Keratinocyte (primary cell): ENCODE measurements around the gene PLCG2. TPM values are rescaled to one million over a fixed set of nuclear protein-coding genes. Genes with fewer than 3 reads are reported as not detected.

ENCODE experiments used
- DNase-seq: peaks from one replicate; pipeline ENCODE4 v3.0.0-alpha.2; 2011; ENCODE audit warnings: low read depth, missing footprints, low spot score
- FAIRE-seq: peaks from 2 replicates; lab custom pipeline; 2011; peaks lifted over from hg19 to GRCh38; lab: Jason Lieb, UNC
- H2AFZ ChIP-seq: 2 replicates; pipeline ENCODE4 v1.6.0; 2012; ENCODE audit warnings: low read length, control low read depth, inconsistent platforms; ENCODE audit not compliant: control insufficient read depth
- H3K27ac ChIP-seq: 2 replicates; pipeline ENCODE4 v1.5.1; 2011; ENCODE audit warnings: low read length; ENCODE audit not compliant: control insufficient read depth, insufficient read depth
- H3K27me3 ChIP-seq: 3 replicates; pipeline ENCODE4 v1.6.0; 2011; ENCODE audit warnings: low read length; ENCODE audit not compliant: control insufficient read depth, insufficient read depth; ENCODE audit errors: extremely low read depth
- H3K36me3 ChIP-seq, 2 experiments: 2 replicates in 1 of 2; 3 replicates in 1 of 2; pipeline ENCODE4 v1.5.1; 2011; ENCODE audit warnings: low read length in 2 of 2, mild to moderate bottlenecking in 1 of 2; ENCODE audit not compliant: control insufficient read depth in 2 of 2, insufficient read depth in 2 of 2; ENCODE audit errors: extremely low read depth in 1 of 2
- H3K4me1 ChIP-seq: 3 replicates; pipeline ENCODE4 v1.5.1; 2011; ENCODE audit warnings: low read length; ENCODE audit not compliant: control insufficient read depth, insufficient read depth; ENCODE audit errors: extremely low read depth
- H3K4me2 ChIP-seq: 3 replicates; pipeline ENCODE4 v1.6.0; 2011; ENCODE audit warnings: low read depth, low read length; ENCODE audit not compliant: control insufficient read depth, insufficient read depth; ENCODE audit errors: extremely low read depth
- H3K4me3 ChIP-seq, 3 experiments: fragments of 200-600 bp in 1 of 3; sonication (generic) in 1 of 3; 2 replicates in 2 of 3; 3 replicates in 1 of 3; pipeline ENCODE4 v1.5.1; 2011 to 2016; ENCODE audit warnings: low read length in 3 of 3, mild to moderate bottlenecking in 3 of 3, control low read depth in 2 of 3, inconsistent platforms in 1 of 3, low read depth in 1 of 3, mixed read lengths in 1 of 3, mixed run types in 1 of 3, moderate library complexity in 1 of 3; ENCODE audit not compliant: control insufficient read depth in 2 of 3, insufficient read depth in 2 of 3; ENCODE audit errors: extremely low read depth in 1 of 3
- H3K79me2 ChIP-seq: 2 replicates; pipeline ENCODE4 v1.6.0; 2012; ENCODE audit warnings: low read length; ENCODE audit not compliant: control insufficient read depth, insufficient read depth
- H3K9ac ChIP-seq: 3 replicates; pipeline ENCODE4 v1.6.0; 2011; ENCODE audit warnings: low read length; ENCODE audit not compliant: control insufficient read depth, insufficient read depth; ENCODE audit errors: extremely low read depth
- H3K9me1 ChIP-seq: 3 replicates; pipeline ENCODE4 v1.6.0; 2011; ENCODE audit warnings: low read length; ENCODE audit not compliant: control insufficient read depth, insufficient read depth; ENCODE audit errors: extremely low read depth
- H3K9me3 ChIP-seq: 2 replicates; pipeline ENCODE4 v1.5.1; 2012; ENCODE audit warnings: low read depth, low read length; ENCODE audit not compliant: control insufficient read depth
- H4K20me1 ChIP-seq: 3 replicates; pipeline ENCODE4 v1.6.0; 2011; ENCODE audit warnings: low read length; ENCODE audit not compliant: control insufficient read depth, insufficient read depth; ENCODE audit errors: extremely low read depth
- CTCF ChIP-seq, 3 experiments: IDR thresholded peaks in 1 of 3; conservative IDR thresholded peaks in 1 of 3; optimal IDR thresholded peaks in 1 of 3; 2 replicates in 2 of 3; 3 replicates in 1 of 3; pipeline versions ENCODE3 to v1.5.1; 2011; ENCODE audit warnings: low read length in 3 of 3, mild to moderate bottlenecking in 3 of 3, moderate library complexity in 2 of 3, control low read depth in 1 of 3, inconsistent platforms in 1 of 3; ENCODE audit not compliant: insufficient read depth in 2 of 3; ENCODE audit errors: extremely low read depth in 1 of 3
- EZH2 ChIP-seq: IDR thresholded peaks from one replicate; pipeline ENCODE4 v1.6.1; 2012; ENCODE audit warnings: inconsistent platforms, mild to moderate bottlenecking, low read length, moderate library complexity
- dilution Hi-C: fragments of 300-500 bp; cut with MboI; formaldehyde crosslinking; loops from one replicate; pipeline ENCODE4 v1.7.0; 2020; ENCODE audit warnings: low sequenced_read_pairs; ENCODE audit not compliant: extremely low pct_ligation_motif_present
- polyA plus RNA-seq, 5 experiments: library from polyadenylated mRNA; depleted of rRNA in 3 of 5; stranded (reverse) in 3 of 5; stranded (forward) in 1 of 5; unstranded in 1 of 5; fragments of >200 nt; gene quantifications; 1 replicate in 1 of 5; 2 replicates in 3 of 5; 3 replicates in 1 of 5; pipeline versions ENCODE4 v1.2.1 to v1.2.3, GENCODE V29; 2011 to 2012; ENCODE audit warnings: missing spikeins in 2 of 5, low read depth in 1 of 5, low replicate concordance in 1 of 5

The PLCG2 gene
- polyA plus RNA-seq, 1 donor (not counting 4 experiments of a cell fraction or from before 2014, with no cell fraction given) = 3.5 TPM

- no peak overlapping the region for H3K4me3 ChIP-seq
- TF ChIP-seq CTCF (optimal IDR thresholded peaks at IDR 0.05 in 1 of 3, IDR thresholded peaks at IDR 0.05 in 1 of 3, conservative IDR thresholded peaks at IDR 0.05 in 1 of 3; ENCODE audit: extremely low read depth in 1 of 3, insufficient read depth in 2 of 3, low read length in 3 of 3) (no peak), EZH2 (no peak)
- no peaks in the 10 kb centered on the region for H3K9me3 ChIP-seq
- H4K20me1 ChIP-seq = no peaks in the 10 kb centered on the region
- H3K4me2 ChIP-seq = no peak overlapping the region
- no peaks in the 10 kb centered on the region for H3K4me1 ChIP-seq
- FAIRE-seq (no peak), DNase-seq (no peak)
- H3K79me2 ChIP-seq = no peaks in the 10 kb centered on the region
- no peaks in the 10 kb centered on the region for H3K9me1 ChIP-seq
- no peak overlapping the region for H2AFZ ChIP-seq
- H3K27ac ChIP-seq = no peak overlapping the region
- H3K9ac ChIP-seq = no peak overlapping the region
- dilution Hi-C loops = no loop called here
- H3K27me3 ChIP-seq = no peaks in the 10 kb centered on the region
- H3K36me3 ChIP-seq = no peaks in the 10 kb centered on the region
Measured at GRCh38 chr16:81881228-81881627, 102.1 kb downstream of the PLCG2 start.

- TF ChIP-seq CTCF (optimal IDR thresholded peaks at IDR 0.05 in 1 of 3, IDR thresholded peaks at IDR 0.05 in 1 of 3, conservative IDR thresholded peaks at IDR 0.05 in 1 of 3; ENCODE audit: extremely low read depth in 1 of 3, insufficient read depth in 2 of 3, low read length in 3 of 3) (no peak), EZH2 (no peak)
- dilution Hi-C loops = no loop called here
Measured at GRCh38 chr16:81882559-81882958, 103.5 kb downstream of the PLCG2 start.

More at GRCh38 chr16:81882559-81882958, 103.5 kb downstream of the PLCG2 start:
- Histone ChIP-seq H3K9ac (no peak overlapping the region), H3K4me3 (no peak overlapping the region), H3K27me3 (no peaks in the 10 kb centered on the region), H3K9me1 (no peaks in the 10 kb centered on the region), H3K4me1 (no peaks in the 10 kb centered on the region), H4K20me1 (no peaks in the 10 kb centered on the region), H3K36me3 (no peaks in the 10 kb centered on the region), H2AFZ (no peak overlapping the region), H3K79me2 (no peaks in the 10 kb centered on the region), H3K27ac (no peak overlapping the region), H3K4me2 (no peak overlapping the region), H3K9me3 (no peaks in the 10 kb centered on the region)
- no peak for FAIRE-seq
- DNase-seq = no peak
